ENCODE results near the gene PHF12.

The PHF12 gene

GRCh38 chr17:28951428-28951990, at the start of gene PHF12:
TSS of gene PHF12 (minus strand) at chr17:28951518. CDS start at chr17:28950960, 558 bp downstream.
- in situ Hi-C loops (cut with MboI; ENCODE audit: low sequenced_read_pairs): no loop called here

DNA sequence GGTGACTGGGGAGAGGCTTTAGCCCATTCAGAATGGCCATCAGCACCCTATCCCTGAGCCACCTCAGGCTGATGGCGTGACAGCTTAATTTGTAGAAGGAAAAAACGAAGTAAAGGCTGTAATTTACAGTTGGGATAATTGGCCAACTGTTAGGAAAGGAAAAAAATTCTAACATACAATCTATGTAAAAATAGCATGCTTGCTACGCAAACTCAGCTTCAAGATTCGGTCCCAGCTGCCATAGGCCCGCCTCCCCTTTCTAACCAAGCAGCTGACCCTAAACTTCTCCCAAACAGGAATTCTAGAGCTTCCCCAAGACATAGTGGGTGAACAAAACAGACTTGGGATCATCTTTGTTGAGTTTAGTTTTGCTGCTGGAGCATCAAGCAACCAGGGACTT, 49.7 kb upstream of the PHF12 start:
- in situ Hi-C loops (cut with MboI; ENCODE audit: low sequenced_read_pairs): no loop called here

GRCh38 chr17:28999206-28999605, 47.9 kb upstream of the PHF12 start:
- in situ Hi-C loops (cut with MboI; ENCODE audit: low sequenced_read_pairs): no loop called here

GRCh38 chr17:28997806-28998205, 46.5 kb upstream of the PHF12 start:
- in situ Hi-C loops (cut with MboI; ENCODE audit: low sequenced_read_pairs): no loop called here

DNA sequence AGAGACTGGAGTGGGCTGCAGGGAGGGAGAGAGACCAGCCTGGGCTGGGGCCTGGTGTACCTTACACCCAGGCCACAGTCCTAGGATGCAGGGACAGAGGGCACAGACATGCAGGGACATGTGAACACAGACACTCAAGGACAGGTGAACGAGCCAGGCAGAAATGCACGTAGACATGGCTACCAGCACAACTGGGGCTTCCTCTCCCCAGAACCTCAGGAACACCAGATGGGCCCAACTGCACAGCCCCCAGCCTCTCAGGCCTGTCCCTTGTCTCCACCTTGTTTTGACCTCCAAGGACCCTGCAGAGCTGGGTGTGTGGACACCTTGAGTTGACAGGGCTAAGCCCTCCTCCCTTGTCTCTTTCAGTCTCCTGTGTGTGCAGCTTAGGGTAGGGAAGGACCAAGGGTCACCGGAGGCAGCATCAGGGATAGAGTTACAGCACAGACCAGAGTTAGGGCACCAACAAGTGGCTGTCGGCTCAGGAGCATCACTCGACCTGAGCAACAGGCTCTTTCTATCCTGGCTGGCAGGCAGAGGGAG, 45.3 kb upstream of the PHF12 start:
- in situ Hi-C loops (cut with MboI; ENCODE audit: low sequenced_read_pairs): no loop called here

- in situ Hi-C loops (cut with MboI; ENCODE audit: low sequenced_read_pairs): no loop called here
Observed at GRCh38 chr17:28993645-28994426, 42.5 kb upstream of the PHF12 start.

DNA sequence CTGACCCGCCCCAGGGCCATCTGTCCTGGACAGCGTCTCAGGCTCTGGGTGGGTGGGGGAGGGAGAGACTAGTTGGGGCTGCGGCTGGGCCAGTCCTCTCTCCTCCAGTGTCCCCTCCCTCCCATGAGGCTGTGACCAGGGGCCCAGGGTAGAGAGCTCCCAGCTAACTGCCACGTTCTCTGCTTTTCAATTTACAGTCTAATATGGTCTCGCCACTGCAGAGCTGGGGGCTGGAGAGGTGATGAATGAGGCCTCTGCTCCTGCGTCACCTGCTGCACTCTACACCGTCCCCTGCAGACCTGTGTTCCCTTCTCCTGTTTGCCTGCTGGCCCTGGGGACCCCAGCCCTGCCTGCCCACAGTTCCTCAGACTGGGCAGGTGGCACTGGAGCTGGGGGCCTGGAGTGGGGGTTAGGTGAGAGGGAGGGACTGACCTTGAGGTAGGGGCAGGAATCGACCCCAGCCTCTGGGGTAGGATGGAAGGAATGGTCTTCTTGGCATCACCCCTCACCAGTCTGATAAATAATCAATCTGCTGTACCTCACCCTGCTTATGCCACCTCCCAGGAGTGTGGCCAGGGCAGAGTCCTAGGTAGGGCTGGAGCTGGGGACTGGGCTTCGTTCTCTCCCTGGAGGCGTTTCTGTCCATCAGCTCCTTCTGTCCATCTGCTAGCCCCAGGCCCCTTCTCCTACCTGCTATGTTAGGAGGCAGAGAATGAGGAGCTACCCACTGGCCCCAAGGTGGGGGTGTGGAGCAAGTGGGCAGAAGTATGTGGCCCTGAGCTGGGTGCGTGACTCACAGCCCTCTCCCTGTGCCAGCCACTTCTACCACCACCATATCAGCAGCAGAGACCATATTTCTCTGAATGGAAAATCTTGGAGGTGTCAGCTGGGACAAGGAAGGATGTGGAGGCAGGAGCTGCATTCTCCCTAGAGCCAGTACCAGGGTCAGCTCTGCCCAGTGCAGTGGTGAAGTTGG, 41.6 kb upstream of the PHF12 start:
- in situ Hi-C loops (cut with MboI; ENCODE audit: low sequenced_read_pairs): no loop called here

DNA sequence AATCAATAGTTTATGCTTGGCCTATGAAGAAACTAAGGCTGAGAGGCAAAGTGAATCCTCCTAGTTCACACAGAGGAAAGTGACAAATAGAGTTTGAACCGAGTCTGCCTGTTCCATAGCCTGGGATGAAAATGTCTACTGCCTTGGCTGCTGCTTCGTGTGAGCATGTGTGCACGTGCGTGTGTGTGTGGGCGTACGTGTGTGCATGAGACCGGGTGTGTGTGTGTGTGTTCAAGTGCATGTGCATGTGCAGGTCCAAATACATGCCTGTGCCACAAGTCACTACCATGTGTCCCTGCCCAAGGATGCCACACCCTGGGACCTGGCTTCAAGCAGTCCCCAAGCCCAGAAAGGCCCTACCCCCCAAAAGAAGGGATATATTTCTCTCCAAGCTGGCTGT, 40.9 kb upstream of the PHF12 start:
- in situ Hi-C loops (cut with MboI; ENCODE audit: low sequenced_read_pairs): no loop called here

GRCh38 chr17:28991779-28992178, 40.5 kb upstream of the PHF12 start:
- in situ Hi-C loops (cut with MboI; ENCODE audit: low sequenced_read_pairs): no loop called here

DNA sequence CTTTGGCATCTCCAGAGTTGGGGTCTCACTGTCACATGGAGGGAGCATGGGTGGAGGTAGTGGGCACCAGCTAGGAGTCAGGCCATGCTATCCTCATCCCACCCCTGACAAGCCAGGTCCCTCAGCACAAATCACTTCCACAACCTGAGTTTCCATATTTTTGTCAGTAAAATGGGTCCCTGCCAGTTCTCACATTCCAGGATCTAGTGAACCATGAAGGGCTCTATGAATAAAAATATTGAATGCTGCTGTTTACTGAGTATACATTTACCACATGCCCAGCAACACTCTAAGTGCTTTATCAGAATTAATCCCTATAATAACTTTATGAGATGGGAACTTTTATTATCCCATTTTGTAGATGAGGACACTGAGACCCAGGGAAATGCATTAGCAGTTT, 37.7 kb upstream of the PHF12 start:
- in situ Hi-C loops (cut with MboI; ENCODE audit: low sequenced_read_pairs): no loop called here

DNA sequence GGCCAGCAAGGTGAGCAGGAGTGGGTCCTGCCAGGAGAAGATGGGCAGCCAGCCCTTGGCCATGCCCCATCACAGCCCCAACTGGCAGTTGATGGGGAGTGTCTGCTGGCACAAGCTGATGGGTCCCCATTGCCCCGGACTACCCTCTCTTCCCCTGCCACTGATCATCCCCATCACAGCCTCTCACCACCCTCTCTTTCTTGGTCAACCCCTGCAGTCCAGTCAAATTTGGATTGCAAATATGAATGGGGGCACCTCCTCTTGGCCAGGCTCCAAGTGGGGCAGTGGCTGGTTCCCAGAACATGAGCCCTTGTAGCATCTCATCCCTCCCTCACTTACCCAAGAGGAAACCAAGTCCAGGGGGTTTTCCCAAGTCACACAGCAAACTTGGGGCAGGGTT, 37.2 kb upstream of the PHF12 start:
- in situ Hi-C loops (cut with MboI; ENCODE audit: low sequenced_read_pairs): no loop called here

DNA sequence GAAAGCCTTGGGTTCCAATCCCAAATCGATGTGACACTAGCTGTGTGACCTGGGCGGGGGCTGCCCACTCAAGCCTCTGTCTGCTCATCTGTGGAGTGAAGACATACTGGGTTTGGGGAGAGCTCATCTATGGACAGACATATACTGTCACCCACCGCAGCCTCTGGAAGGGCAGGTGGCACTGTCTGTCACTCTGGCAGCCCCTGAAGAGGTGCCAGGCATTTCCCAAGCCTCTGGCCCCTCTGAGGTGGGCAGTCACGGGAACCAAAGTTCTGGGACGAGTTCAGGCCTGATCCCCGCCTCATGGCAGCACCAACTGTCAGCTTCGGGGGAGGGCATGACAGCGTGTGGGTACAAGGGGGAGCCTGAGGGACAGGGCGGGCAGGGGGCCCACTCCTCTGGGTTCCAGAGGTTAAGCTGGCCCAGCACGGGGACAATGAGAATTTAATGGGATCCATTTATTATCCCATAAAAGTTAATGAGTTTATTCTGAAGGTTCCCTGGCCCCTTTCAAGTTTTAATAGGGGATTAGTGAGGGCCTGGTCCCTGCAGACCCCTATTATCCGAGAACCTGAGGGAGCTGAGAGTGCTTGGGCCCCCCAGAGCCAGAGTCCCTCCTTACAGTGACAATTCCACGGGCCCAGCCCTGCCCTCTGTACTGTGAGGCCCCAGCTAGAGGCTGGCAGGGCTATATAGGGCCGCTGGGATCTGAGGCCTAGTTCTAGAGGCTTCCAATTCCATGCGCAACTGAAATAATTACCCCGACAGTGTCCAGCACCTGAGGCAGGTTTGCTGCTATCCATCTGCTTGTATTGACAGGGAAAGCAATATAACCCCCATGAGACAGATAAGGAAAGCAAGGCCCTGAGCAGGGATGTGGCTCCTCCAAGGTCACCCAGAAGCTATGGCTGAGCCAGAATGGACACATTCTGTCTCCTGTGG, 35.7 kb upstream of the PHF12 start:
- in situ Hi-C loops (cut with MboI; ENCODE audit: low sequenced_read_pairs): no loop called here

DNA sequence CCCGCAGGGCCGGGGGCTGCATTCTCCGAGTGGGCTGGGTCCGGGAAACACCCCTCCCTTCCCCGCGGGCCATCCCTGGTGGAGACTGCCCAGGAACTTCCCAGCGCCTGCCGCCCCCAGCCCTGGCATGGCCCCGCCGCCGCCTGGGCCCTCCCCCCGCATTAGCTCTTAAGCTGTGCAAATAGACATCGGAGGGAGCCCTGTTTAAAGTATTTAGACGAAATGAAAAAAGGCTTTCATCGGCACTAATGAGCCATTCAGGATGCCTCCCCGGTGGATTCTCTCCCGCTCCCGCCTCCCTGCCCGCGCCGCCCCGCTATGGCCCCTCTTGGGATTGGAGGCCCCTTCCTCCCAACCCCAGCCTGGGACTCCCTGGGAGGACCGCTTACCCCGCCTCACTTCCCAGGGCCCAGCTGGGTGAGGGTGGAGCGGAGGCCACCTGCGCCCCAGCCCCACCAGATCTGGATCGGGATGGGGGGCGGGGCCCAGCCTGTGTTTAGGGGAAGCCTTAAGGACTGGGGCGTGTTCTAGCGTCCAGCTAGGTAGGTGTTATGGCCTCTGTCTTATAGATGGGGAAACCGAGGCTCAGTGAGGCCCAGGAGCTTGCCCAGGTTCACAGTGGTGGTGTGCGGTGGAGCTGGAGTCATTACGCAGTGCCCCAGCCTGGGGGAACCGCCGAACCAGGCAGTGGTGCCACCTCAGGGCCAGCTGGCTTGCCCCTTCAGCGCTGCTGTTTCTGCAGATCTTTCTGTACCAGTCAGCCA, 34.8 kb upstream of the PHF12 start:
- in situ Hi-C loops (cut with MboI; ENCODE audit: low sequenced_read_pairs): no loop called here

- in situ Hi-C loops (cut with MboI; ENCODE audit: low sequenced_read_pairs): no loop called here
Observed at GRCh38 chr17:28983286-28984230, 32.2 kb upstream of the PHF12 start.

DNA sequence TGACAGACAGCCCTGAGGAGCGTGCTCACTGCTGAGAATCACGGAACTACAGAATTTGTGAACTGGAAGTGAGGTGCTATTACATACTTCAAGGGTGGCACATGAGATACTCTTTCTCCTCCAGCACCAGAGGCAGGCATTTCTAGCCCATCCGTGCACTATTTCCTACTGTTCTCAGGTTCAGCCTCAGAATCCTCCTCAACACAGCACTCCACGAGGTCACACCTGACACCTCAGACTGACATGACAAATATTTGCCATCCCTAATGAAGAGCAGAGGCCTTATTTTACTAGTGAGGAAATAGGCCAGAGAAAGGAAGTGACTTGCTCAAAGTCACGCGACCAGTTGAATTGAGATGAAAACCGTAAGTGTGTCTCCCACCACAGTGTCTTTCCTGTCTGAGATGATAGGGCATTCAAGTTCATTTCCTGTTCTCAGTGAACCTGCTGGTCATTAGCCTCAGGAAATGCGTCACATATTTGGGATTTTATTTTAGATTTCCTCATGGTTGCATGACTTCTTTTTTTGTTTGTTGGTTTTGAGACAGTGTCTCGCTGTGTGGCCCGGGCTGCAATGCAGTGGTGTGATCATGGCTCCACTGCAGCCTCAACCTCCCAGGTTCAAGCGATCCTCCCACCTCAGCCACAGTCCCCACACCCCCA, 30.9 kb upstream of the PHF12 start:
- in situ Hi-C loops (cut with MboI; ENCODE audit: low sequenced_read_pairs): no loop called here

DNA sequence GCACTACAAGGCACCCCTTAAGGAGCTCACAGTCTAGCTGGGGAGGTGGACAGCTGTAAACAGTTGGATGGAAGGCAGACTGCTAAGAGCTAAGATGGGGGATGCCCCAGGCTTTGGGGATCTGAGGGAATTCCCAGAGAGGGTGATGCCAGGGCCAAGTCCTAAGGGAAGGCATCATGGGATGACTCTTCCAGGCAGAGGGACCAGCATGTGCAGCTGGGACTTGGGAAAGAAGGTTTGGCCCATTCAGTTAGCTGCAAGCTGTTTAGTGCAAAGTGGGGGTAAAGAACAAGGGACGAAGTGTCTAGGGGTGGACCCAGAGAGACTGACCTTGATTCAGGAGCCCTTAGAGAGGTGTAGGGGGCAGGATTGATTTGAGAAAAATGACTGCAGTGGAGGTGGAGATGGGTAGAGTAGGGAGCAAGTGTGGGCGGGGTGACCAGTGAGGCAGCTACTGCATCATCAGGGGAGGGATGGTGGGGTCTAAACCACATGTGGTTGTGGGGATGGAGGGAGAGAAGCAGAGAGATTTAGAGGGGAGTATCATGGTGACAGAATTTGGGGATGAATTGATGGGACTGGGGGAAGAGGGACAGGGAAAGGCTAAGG, 27.1 kb upstream of the PHF12 start:
- in situ Hi-C loops (cut with MboI; ENCODE audit: low sequenced_read_pairs): no loop called here

DNA sequence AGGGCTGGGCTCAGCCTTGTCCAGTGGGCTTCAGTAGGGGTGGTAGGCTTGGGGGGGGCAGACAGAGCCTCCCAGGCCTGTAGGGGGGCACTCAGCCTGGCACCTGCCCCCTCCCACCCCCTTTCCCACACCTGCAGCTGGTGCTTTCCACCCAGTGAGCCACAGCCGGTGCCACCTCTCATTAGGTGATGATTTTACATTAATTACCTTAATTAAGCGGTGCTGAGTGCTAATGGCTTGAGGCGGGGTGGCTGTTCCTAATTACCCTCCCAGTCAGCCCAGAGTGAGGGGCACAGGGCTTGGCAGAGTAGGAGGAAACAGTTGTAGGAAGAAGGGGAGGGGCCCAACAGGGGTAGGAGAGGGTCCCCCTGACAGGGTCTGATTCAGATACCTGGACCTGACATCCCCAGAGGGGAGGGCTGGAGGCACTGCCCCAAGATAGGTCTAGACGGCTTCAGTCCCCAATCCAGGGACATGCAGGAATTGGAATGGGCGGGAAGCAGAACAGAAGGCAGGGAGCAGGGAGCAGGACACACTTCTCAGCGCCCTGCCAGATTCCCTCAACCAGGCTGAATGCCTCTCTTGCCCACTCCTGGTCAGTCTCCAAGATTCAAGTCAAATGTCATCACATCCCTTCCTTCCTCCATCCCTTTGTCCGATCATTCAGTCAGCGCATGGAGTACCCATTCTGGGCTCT, 26.5 kb upstream of the PHF12 start:
- in situ Hi-C loops (cut with MboI; ENCODE audit: low sequenced_read_pairs): no loop called here

Data from hTERT RPE-1 (cell line).